MG63 (cell line): ENCODE results near the gene RASA2. TPM values are rescaled to one million over a fixed set of nuclear protein-coding genes. Genes with fewer than 3 reads are reported as not detected.
A peak's percentile ranks its signal among the peaks of the same experiment; 100 is the strongest.
"Not testable (repeated sequence)": the region's sequence is repeated elsewhere in the genome, so short reads cannot be mapped to it uniquely, and the experiment has no call there.

Source experiments
- DNase-seq: peaks from one replicate; pipeline ENCODE4 v3.0.0-alpha.2; 2020
- H3K27me3 ChIP-seq: fragments of 250-450 bp; sonication (Bioruptor Pico); 2 replicates; pipeline ENCODE4 v1.5.1; 2020; ENCODE audit warnings: mild to moderate bottlenecking, moderate library complexity
- H3K36me3 ChIP-seq: fragments of 250-450 bp; sonication (Bioruptor Pico); 2 replicates; pipeline ENCODE4 v1.5.1; 2020; ENCODE audit warnings: mild to moderate bottlenecking, moderate library complexity
- H3K4me3 ChIP-seq: fragments of 250-450 bp; sonication (Bioruptor Pico); 2 replicates; pipeline ENCODE4 v1.5.1; 2020; ENCODE audit warnings: mild to moderate bottlenecking, moderate library complexity
- H3K9me3 ChIP-seq: fragments of 250-450 bp; sonication (Bioruptor Pico); 2 replicates; pipeline ENCODE4 v1.5.1; 2020; ENCODE audit warnings: mild to moderate bottlenecking, moderate library complexity
- total RNA-seq: library from RNA; depleted of rRNA; stranded (reverse); fragments of >200 nt; shearing (Covaris generic); gene quantifications from 2 replicates; pipeline ENCODE4 v1.2.3, GENCODE V29; 2014; ENCODE audit warnings: low replicate concordance

The RASA2 gene
- total RNA-seq, 1 experiment from 2014 or later, result 10.0 TPM

- Histone ChIP-seq H3K4me3 (no peak overlapping the region), H3K9me3 (no peaks in the 10 kb centered on the region), H3K27me3 (no peaks in the 10 kb centered on the region), H3K36me3 (no peaks in the 10 kb centered on the region)
- DNase-seq, result no peak
These were observed 32.8 kb upstream of the RASA2 start for GRCh38 chr3:141454054-141454453.

- Histone ChIP-seq H3K9me3 (no peaks in the 10 kb centered on the region), H3K4me3 (no peak overlapping the region), H3K36me3 (no peaks in the 10 kb centered on the region), H3K27me3 (no peaks in the 10 kb centered on the region)
- peak; percentile 32 for DNase-seq
These were observed 31.8 kb upstream of the RASA2 start for GRCh38 chr3:141454906-141455602.

- no peak overlapping the region for H3K4me3 ChIP-seq
- H3K27me3 ChIP-seq, result no peaks in the 10 kb centered on the region
- H3K36me3 ChIP-seq, result no peaks in the 10 kb centered on the region
- H3K9me3 ChIP-seq, result no peaks in the 10 kb centered on the region
- DNase-seq, result no peak
These were observed 31.1 kb upstream of the RASA2 start for GRCh38 chr3:141455603-141456300.

GRCh38 chr3:141456301-141456625, 30.6 kb upstream of the RASA2 start:
- no peak for DNase-seq
- Histone ChIP-seq H3K9me3 (no peaks in the 10 kb centered on the region), H3K27me3 (no peaks in the 10 kb centered on the region), H3K36me3 (no peaks in the 10 kb centered on the region), H3K4me3 (no peak overlapping the region)

- Histone ChIP-seq H3K4me3 (no peak overlapping the region), H3K9me3 (no peaks in the 10 kb centered on the region), H3K36me3 (no peaks in the 10 kb centered on the region), H3K27me3 (no peaks in the 10 kb centered on the region)
- DNase-seq, result peak; percentile 42
These were observed 29.1 kb upstream of the RASA2 start for GRCh38 chr3:141457624-141458236.

- H3K4me3 ChIP-seq, result no peak overlapping the region
- H3K9me3 ChIP-seq, result no peaks in the 10 kb centered on the region
- no peaks in the 10 kb centered on the region for H3K36me3 ChIP-seq
- no peak for DNase-seq
- H3K27me3 ChIP-seq, result no peaks in the 10 kb centered on the region
These were observed 27.8 kb upstream of the RASA2 start for GRCh38 chr3:141459008-141459407.

DNA sequence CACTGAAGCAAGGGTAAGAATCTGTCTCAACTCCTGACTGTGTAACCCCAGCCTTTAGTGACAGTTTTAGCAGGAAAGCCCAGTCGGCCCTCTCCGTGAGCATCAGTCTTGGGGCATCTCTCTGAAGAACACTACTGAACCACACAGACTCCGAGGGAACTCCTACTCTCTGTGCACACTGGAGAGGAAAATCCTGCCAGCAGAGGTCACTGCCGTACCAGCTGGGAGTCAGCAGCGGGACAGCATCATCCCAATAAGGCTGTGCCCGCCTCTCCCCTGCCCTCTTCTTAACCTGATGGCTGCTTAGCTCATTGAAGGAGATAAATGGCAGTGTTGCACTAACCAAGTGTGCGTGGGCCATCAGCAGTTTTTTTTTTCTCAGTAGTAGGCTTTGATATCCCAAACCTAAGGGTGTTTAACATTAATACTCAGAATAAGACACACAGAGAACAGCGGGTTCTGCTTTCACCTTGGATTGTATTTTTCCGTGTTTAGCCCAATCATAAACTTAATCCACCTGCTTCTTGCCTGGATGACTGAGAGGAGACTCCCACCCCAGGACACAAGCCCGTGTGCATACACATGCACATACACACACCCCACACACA, 26.6 kb upstream of the RASA2 start:
- no peak overlapping the region for H3K4me3 ChIP-seq
- no peaks in the 10 kb centered on the region for H3K36me3 ChIP-seq
- H3K27me3 ChIP-seq, result no peaks in the 10 kb centered on the region
- no peaks in the 10 kb centered on the region for H3K9me3 ChIP-seq
- peak; percentile 81 for DNase-seq

DNA sequence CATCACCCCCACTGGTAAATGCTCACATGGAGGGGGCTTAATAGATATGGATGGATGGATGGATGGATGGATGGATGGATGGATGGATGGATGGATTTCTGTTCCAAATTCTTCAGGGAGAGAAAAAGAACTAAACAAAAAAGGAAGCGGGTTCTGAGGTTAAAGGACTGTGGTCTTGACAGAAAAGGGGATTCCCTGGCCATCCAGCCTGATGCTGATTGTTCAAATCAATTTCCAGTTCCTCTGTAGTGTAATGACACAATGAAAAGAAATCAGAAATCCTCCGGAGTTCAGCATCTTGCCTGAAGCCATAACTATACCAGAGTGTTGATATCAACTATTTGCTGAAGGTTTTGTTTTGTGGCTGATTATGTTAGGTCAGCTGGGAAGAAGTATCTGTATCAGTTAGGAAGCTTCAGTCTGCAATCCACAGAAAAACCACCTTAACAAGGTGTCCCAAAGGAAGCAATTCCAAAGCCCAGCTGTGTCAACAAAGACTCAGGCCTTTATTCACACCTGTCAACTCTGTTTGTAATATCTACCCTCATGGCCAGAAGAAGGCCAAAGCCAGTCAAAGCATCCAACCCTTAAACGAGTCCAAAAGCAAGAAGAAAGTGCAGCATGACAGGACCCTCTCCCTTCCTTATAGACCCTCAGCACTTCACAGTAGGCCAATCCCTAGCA, 24.5 kb upstream of the RASA2 start:
- Histone ChIP-seq H3K27me3 (no peaks in the 10 kb centered on the region), H3K4me3 (no peak overlapping the region), H3K36me3 (no peaks in the 10 kb centered on the region), H3K9me3 (no peaks in the 10 kb centered on the region)
- no peak for DNase-seq

- no peak for DNase-seq
These were observed 21.6 kb upstream of the RASA2 start for GRCh38 chr3:141465221-141465620.

GRCh38 chr3:141466633-141467169, 20.1 kb upstream of the RASA2 start:
- Histone ChIP-seq H3K36me3 (no peaks in the 10 kb centered on the region), H3K27me3 (no peaks in the 10 kb centered on the region), H3K9me3 (no peaks in the 10 kb centered on the region; the same call in 1 of the 2 replicates), H3K4me3 (no peak overlapping the region)
- DNase-seq, result no peak

More at GRCh38 chr3:141465221-141465620, 21.6 kb upstream of the RASA2 start:
- no peaks in the 10 kb centered on the region for H3K36me3 ChIP-seq
- no peak overlapping the region for H3K4me3 ChIP-seq
- H3K27me3 ChIP-seq, result no peaks in the 10 kb centered on the region
- H3K9me3 ChIP-seq, result no peaks in the 10 kb centered on the region; the same call in 1 of the 2 replicates

DNA sequence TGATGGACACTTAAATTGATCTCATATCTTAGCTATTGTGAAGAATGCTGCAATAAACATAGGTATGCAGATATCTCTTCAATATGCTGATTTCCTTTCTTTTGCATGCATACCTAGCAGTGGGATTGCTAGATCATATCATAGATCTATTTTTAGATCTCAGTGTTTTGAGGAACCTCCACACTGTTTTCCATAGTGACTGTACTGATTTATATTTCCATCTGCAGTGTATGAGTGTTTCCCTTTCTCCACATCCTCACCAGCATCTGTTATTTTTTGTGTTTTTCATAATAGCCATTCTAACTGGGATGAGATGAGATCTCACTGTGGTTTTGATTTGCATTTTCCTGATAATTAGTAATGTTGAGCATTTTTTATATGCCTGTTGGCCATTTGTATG, 17.1 kb upstream of the RASA2 start:
- no peak overlapping the region for H3K4me3 ChIP-seq
- H3K9me3 ChIP-seq, result no peaks in the 10 kb centered on the region; the same call in 1 of the 2 replicates
- no peaks in the 10 kb centered on the region for H3K36me3 ChIP-seq
- no peak for DNase-seq
- no peaks in the 10 kb centered on the region for H3K27me3 ChIP-seq

GRCh38 chr3:141471160-141471559, 15.7 kb upstream of the RASA2 start:
- peak; percentile 15 for DNase-seq
- no peak overlapping the region for H3K4me3 ChIP-seq
- H3K36me3 ChIP-seq, result no peaks in the 10 kb centered on the region
- H3K9me3 ChIP-seq, result no peaks in the 10 kb centered on the region; the same call in 1 of the 2 replicates
- H3K27me3 ChIP-seq, result no peaks in the 10 kb centered on the region

DNA sequence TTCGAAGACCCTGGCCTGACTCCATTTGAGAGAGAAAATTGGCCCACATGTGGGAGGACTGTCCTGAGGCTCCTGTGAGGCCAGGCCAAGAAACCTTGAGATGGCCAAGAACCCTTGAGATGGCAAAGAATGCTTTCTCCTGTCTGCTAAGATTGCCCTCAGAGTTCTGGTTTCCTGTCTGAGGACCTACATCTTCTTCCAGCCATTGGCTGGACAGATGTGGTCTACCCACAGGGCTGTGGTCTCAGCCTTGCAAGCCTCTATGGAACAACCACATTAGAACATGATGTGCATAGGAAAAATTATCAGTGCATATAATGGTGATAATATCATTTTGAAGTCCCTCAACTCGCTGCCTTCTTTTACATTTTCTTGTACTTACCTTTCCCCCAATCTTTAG, 10.8 kb upstream of the RASA2 start:
- no peaks in the 10 kb centered on the region for H3K9me3 ChIP-seq
- no peaks in the 10 kb centered on the region for H3K36me3 ChIP-seq
- H3K27me3 ChIP-seq, result no peaks in the 10 kb centered on the region
- DNase-seq, result no peak
- no peak overlapping the region for H3K4me3 ChIP-seq

DNA sequence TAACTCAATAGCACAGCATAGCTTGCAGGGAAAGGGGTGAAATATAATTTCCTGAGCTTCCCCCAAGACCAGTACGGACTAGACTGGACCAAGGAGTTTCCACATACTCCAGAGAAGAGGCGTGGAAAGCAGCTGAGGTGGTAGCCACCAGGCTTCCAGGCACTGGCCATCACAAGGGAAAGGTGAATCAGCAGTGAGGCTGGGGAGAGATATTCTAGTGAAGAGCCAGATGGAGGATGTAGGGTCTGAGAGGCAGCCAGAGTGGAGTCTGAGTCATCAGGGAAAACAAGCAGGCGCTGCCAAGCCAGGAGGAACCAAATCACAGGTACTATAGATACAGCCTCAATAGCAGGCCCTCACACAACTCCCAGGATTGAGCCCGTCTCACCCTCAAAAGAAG, 9.6 kb upstream of the RASA2 start:
- H3K9me3 ChIP-seq, result no peaks in the 10 kb centered on the region
- no peaks in the 10 kb centered on the region for H3K27me3 ChIP-seq
- no peaks in the 10 kb centered on the region for H3K36me3 ChIP-seq
- H3K4me3 ChIP-seq, result no peak overlapping the region
- DNase-seq, result peak; percentile 76

- DNase-seq, result no peak
- Histone ChIP-seq H3K4me3 (no peak overlapping the region), H3K36me3 (no peaks in the 10 kb centered on the region), H3K9me3 (no peaks in the 10 kb centered on the region), H3K27me3 (no peaks in the 10 kb centered on the region)
These were observed 8.7 kb upstream of the RASA2 start for GRCh38 chr3:141478139-141478538.

DNA sequence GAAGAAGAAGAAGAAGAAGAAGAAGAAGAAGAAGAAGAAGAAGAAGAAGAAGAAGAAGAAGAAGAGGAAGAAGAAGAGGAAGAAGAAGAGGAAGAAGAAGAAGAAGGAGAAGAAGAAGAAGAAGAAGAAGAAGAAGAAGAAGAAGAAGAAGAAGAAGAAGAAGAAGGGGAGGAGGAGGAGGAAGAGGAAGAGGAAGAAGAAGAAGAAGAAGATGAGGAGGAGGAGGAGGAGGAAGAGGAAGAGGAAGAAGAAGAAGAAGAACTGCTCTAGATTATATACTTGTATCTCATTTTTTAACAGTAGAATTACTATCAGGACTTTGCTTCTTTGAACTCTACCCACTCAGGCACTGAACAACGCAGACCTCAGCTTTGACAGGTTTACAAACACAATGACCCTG, 8.0 kb upstream of the RASA2 start:
- H3K36me3 ChIP-seq, H3K4me3 ChIP-seq, H3K27me3 ChIP-seq, DNase-seq, H3K9me3 ChIP-seq: not testable (repeated sequence)
